GM23248 (cell line): ENCODE measurements around the gene AOX1.

Experiments used
- EZH2 ChIP-seq: fragments of 200-600 bp; sonication (generic); IDR thresholded peaks from 2 replicates; pipeline ENCODE4 v1.6.1; 2018; ENCODE audit warnings: antibody characterized with exemption, mild to moderate bottlenecking; ENCODE audit not compliant: insufficient read depth, poor library complexity, severe bottlenecking
- EZH2phosphoT487 ChIP-seq: fragments of 200-600 bp; sonication (generic); IDR thresholded peaks from 2 replicates; pipeline ENCODE4 v1.6.1; 2018; ENCODE audit warnings: antibody characterized with exemption, moderate library complexity, mild to moderate bottlenecking, low read depth; ENCODE audit not compliant: insufficient read depth

DNA sequence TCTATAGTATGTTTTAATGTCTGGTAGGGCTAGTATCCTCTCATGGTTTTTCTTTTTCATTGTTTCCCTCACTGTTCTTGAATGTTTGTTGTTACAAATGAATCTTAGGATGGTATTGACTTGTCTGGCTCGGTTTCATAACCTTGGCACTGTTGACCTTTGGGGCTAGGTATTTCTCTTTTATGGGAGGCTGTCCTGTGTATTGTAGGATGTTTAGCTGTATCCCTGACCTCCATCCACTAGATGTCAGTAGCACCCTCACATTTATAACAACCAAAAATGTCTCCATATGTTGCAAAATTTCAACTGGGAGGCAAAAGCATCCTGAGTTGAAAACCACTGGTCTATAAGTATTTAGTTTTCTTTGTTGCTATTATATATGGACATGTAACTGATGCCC, 7.0 kb upstream of the AOX1 start:
- TF ChIP-seq EZH2 (no peak), EZH2phosphoT487 (no peak)
